HG03280 (cell line): ENCODE measurements around the gene SCT.
"Not testable (repeated sequence)": the region's sequence is repeated elsewhere in the genome, so short reads cannot be mapped to it uniquely, and the experiment has no call there.

Source experiments
- ATAC-seq: cut with Tn5 transposase; IDR thresholded peaks from one replicate; pipeline ENCODE4 v1.9.1; 2021; ENCODE audit warnings: mild to moderate bottlenecking, moderate library complexity; ENCODE audit not compliant: unreplicated experiment

SCT gene, protein sequence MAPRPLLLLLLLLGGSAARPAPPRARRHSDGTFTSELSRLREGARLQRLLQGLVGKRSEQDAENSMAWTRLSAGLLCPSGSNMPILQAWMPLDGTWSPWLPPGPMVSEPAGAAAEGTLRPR

GRCh38 chr11:626475-627307 lies at the start of gene SCT:
SCT (minus strand) TSS chr11:627181; CDS start chr11:627143, 38 bp downstream.
- no peak for ATAC-seq

DNA sequence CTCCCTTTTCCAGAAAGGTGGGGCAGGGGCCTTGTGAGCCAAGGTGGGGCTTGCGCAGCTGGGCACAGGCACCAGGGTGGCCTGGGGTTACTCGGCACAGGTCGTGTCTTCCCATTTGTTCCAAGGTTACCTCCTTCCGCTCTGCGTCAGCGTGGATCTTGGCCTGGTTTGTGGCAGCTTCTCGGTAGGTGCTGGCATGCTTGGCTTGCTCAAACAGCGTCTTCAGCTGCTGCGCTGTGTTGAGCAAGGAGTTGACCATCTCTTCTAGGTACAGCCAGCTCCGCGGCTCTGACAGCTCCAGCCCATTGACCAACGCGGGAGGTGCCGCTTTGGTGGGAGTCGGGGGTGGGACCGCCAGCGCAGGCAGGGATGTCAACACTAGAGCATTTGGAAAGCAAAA lies 47.4 kb upstream of the SCT start:
- ATAC-seq = no peak

DNA sequence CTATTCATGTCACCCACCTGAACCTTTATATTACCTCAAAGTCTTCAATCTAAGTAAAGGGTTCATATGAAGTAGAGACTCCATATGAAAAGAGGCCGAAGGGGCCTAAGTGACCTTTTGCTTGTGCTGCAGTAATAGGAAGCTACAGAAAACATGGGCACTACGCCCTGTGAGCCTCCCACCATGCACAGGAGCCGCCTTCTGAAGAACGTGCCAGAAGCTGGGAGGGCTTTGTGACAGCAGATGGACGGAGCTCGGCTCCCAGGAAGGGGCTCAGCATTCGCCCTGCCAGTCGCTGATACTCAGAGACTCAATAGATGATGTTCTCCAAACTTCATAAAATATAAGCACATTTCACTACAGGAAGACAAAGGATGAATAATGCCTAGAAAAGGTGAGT lies 46.9 kb upstream of the SCT start:
- no peak for ATAC-seq

DNA sequence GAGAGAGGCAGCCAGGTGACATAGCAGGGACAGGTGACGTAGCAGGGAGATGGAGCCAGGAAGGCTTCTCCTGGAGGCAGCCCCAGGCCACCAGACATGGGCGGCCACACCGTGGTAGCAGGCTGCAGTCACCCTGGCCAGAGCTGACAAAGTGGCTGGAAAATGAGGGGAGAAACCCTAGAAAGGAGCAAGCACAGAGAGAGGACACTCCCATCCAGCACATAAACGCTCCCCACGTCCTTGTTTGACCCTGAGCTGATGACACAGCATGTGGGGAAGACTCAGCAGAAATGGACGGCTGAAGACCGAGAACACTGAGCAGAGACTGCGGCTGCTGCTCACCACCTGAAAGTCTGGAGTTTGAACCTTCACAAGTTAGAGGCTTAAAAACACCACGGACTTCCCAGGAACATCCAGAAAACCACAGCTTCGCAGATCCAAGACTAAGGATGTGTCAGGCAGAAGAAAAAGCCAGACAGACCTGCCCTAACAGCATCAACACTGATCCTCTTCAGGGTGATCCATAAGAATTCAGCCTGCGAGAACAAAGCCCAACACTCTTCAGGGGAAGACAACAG lies 38.8 kb upstream of the SCT start:
- no peak for ATAC-seq

DNA sequence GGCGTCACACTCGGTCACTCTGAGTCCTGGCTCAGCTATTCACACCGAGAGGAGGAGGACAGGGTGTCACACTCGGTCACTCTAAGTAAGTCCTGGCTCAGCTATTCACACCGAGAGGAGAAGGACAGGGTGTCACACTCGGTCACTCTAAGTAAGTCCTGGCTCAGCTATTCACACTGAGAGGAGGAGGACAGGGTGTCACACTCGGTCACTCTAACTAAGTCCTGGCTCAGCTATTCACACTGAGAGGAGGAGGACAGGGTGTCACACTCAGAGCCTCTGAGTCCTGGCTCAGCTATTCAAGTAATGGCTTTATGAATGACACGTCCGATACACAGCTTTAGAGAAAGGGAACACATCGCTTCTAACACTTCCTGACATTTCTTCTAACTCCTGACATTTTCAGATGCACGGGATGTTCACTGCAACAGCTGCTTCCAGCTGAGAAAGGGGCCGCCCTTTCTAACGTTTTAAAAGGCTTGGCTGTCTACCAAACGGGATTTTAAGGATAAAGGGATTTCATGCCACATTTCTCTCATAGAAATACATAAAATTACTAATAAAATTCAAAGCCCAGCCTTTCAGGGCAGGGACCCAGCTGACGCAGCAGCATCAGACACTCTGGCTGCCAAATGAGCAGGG lies 38.2 kb upstream of the SCT start:
- no peak for ATAC-seq

- peak; percentile 52 for ATAC-seq
These were observed 35.8 kb upstream of the SCT start for GRCh38 chr11:662689-663274.

DNA sequence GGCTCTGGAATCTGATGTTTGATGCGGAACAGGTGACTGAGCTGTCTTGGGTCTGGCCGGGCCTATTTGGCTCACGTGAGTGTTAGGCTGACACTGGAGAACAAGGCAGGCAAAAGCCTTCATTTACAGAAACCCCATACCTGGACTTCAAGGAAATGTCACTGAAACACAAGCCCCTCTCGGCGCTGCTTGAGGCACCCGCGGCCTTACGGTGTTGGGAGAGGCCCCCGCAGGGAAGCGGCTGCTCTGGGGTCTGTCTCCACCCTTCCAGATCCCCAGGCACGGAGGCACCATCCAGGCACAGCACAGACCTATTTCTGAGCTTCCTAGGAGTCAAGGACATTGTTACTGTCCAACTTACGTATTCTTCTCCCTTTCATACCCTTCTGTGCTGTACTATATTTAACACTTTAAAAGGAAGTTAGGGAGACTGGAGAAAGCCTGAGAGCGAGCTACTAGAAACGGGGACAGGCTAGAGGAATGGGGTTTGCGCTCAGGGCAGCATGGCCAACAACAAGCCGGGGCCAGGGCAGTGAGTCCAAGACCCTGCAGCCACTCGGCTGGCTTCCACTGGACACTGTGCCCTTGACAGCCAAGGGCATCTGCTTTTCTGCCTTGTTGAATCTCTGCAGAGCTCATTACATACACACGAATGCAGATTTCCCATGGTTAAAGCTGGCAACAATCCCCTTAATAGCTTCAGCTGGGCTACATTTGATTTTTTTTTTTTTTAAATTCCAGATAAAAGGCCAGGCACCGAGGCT lies 33.9 kb upstream of the SCT start:
- ATAC-seq = no peak

- ATAC-seq = no peak
These were observed 33.3 kb upstream of the SCT start for GRCh38 chr11:660281-660680.

DNA sequence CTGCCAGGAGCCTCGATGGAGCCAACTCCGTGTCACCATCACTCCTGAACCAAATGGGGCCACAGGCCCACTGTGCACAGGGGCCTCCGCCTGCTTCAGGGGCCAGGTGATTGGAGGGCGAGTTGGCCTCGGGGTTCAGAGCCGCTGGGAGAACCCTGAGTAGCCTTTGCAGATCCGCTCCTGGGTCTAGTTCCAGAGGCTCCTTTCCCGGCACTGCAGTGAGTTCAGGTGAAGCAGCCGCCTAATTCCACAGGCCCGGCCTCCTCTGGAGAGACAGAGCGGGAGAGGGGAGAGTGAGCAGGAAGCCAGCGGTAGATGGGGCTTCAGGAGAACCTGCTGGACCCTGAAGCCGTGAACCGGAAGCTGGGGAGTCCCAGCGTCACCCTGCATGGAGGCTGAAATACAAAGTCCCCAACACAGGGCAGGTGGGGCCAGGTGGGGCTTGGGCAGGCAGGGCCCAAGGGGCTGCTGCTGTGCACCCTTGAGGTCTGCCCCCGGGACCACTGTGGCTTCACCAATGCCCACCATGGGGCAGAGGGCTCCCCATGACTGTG lies 32.6 kb upstream of the SCT start:
- no peak for ATAC-seq

DNA sequence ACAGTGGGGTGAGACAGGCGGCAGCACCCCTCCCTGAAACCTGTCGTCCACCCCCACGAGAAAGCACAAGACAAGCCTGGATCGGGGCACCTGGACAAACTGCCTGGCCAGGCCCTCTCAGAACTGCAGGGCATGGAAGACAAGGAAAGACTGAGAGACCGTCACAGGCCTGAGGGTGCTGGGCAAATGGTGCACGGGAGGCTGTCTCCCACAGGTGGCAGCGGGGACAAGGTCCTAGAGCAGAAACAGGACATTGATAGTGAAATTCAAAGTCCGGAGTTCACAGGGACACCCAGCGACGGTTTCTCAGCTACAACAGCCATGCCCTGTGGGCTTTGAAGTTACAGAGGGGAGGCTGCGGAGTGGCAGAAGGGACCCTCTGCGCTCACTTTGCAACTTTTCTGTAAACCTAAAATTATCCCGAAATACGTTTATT lies 30.7 kb upstream of the SCT start:
- no peak for ATAC-seq

- ATAC-seq = no peak
These were observed 29.9 kb upstream of the SCT start for GRCh38 chr11:656866-657265.

GRCh38 chr11:656426-656825 lies 29.4 kb upstream of the SCT start:
- ATAC-seq = no peak

DNA sequence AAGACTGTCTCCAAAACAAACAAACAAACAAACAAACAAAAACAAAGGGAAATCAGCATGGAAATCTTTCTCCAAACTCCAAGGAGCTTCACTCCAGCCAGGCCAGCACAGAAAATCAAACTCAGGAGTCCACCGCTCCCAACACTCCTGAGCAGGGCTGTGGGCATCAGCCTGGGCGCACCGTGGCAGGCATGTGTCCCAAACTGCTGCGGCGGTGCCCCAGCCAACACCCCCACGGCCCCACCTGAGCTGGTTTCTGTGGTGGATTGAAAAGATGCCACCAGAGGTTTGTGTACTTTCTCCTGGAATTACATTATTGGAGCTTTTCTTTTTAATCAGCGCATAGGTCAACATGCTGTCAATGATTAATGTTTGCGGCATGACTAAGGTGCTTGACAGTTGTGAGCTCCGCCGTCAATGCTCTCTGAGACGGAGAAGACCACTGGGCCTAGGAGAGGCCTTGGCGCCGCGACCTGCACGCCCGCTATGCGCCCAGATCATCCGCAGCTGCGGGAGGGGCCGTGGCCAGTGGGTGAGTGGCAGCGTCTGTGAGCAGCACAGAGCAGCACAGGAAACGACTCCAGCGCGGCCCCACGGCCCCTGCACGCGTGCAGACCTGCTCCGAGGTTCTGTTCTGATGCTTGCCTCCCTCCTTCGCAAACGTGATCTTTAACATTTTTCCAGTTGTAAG lies 28.2 kb upstream of the SCT start:
- no peak for ATAC-seq

- not testable (repeated sequence) for ATAC-seq
These were observed 27.5 kb upstream of the SCT start for GRCh38 chr11:654444-654843.

- no peak for ATAC-seq
These were observed 26.9 kb upstream of the SCT start for GRCh38 chr11:653837-654236.

- not testable (repeated sequence) for ATAC-seq
These were observed 26.2 kb upstream of the SCT start for GRCh38 chr11:653136-653535.

GRCh38 chr11:650482-650881 lies 23.5 kb upstream of the SCT start:
- no peak for ATAC-seq

GRCh38 chr11:647672-648158 lies 20.7 kb upstream of the SCT start:
- ATAC-seq = not testable (repeated sequence)

DNA sequence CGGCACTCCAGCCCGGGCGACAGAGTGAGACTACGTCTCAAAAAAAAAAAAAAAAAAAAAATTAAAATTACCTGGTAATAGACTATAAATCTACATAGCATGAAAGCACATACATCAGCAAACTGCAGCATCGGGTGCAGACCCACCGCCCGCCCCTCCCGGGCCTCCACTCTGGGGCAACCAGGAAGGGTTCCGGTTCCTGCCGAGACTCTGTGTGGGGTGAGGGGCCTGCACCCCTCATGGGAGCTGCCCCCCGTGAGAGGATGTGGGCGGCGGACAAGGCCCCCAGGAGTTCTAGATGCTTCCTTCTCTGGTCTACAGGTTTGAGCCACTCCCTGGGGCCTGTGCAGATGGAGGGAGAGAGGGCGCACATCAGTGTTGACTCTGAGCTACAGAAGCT lies 19.2 kb upstream of the SCT start:
- ATAC-seq = no peak

DNA sequence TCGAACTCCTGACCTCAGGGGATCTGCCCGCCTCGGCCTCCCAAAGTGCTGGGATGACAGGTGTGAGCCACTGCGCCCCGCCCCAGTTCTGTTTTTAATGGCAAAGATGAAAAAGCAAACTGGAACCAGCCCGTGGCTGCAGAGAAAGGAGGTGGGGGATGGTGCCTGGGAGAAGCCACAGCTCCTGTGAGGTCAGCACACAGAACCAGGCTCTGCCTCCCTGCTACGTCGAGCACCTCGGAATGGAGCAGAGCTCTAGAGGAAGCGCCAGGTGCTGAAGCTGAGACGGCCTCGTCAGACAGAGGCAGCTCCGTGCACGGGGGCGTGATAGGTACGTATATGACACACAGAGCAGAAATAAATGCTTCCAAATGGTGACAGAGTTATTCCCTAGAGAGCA lies 18.6 kb upstream of the SCT start:
- ATAC-seq = no peak
